Adrenal gland (tissue), 12 donors: ENCODE data around the gene TBC1D22A. TPM values are rescaled to one million over a fixed set of nuclear protein-coding genes. Genes with fewer than 3 reads are reported as not detected.

ENCODE experiments used
- DNase-seq, 7 donors: peaks; one replicate each; pipeline ENCODE4 v3.0.0-alpha.2; 2019 to 2020
- H3K27ac ChIP-seq, 5 donors: fragments of 200-600 bp; sonication (generic) in 4 of 5; 1 replicate in 3 of 5; 2 replicates in 2 of 5; pipeline versions ENCODE4 v1.5.1 to v1.8.0; 2016 to 2020; ENCODE audit warnings: mild to moderate bottlenecking in 1 of 5
- H3K27me3 ChIP-seq: fragments of 200-600 bp; 2 replicates; pipeline ENCODE4 v1.8.0; 2021
- H3K36me3 ChIP-seq, 2 donors: fragments of 200-600 bp; replicated peaks in 1 of 2; 1 replicate in 1 of 2; 2 replicates in 1 of 2; pipeline versions ENCODE4 v1.5.1 to v1.8.0; 2018 to 2022
- H3K4me1 ChIP-seq, 2 donors: fragments of 200-600 bp; replicated peaks in 1 of 2; 1 replicate in 1 of 2; 2 replicates in 1 of 2; pipeline versions ENCODE4 v1.5.1 to v1.8.0; 2018 to 2021
- H3K4me3 ChIP-seq, 4 donors: fragments of 200-600 bp; sonication (generic) in 3 of 4; one replicate each; pipeline ENCODE4 v1.5.1; 2016 to 2018
- H3K9me3 ChIP-seq, 3 donors: fragments of 200-600 bp; sonication (generic) in 1 of 3; replicated peaks in 1 of 3; 1 replicate in 2 of 3; 2 replicates in 1 of 3; pipeline versions ENCODE4 v1.5.1 to v1.8.0; 2016 to 2021
- CTCF ChIP-seq, 6 experiments: fragments of 450-650 bp in 4 of 6; fragments of 200-600 bp in 2 of 6; sonication (generic) in 1 of 6; IDR thresholded peaks; 1 replicate in 5 of 6; 2 replicates in 1 of 6; pipeline versions ENCODE4 v1.5.1 to v1.8.0; 2016 to 2021; ENCODE audit warnings: antibody characterized with exemption in 6 of 6, mild to moderate bottlenecking in 2 of 6, moderate library complexity in 1 of 6
- POLR2A ChIP-seq, 2 donors: fragments of 450-650 bp; IDR thresholded peaks; one replicate each; pipeline ENCODE4 v1.6.1; 2017; ENCODE audit warnings: antibody characterized with exemption in 2 of 2, mild to moderate bottlenecking in 2 of 2, moderate library complexity in 1 of 2
- WGBS, 4 donors: extraction: QIAGEN DNeasy Blood & Tissue Kit in 2 of 4; methylation state at CpG; one replicate each; pipeline versions ENCODE4 v1.1.5 to v1.1.7; 2013 to 2017; 5-methylcytosine and 5-hydroxymethylcytosine counted together
- intact Hi-C, 2 donors: fragments of 100-400 bp; cut with DNase I; formaldehyde crosslinking; loops; one replicate each; pipeline versions ENCODE4 v1.14.1 to v1.15.0; 2022 to 2023
- polyA plus RNA-seq, 3 donors: library from polyadenylated mRNA; stranded (reverse); fragments of 200-250 nt in 2 of 3; fragments of 350-450 nt in 1 of 3; fragmentation: Illumina TruSeq in 1 of 3; extraction: RNeasy Lipid Tissue Mini Kit (QIAGEN cat#74804) in 1 of 3; gene quantifications; one replicate each; pipeline ENCODE4 v1.2.3, GENCODE V29; 2013 to 2014
- total RNA-seq, 9 donors: library from RNA; depleted of rRNA in 4 of 9; stranded (reverse); fragments of >200 nt in 4 of 9; fragments of 120-200 nt in 1 of 9; fragmentation: NEBNext Ultra II Directional in 1 of 9; extraction: Animal tissue kit (Norgen Biotek cat#: 25700) in 1 of 9; gene quantifications; one replicate each; pipeline versions ENCODE4 v1.1.0 to v1.2.4, GENCODE V29; 2013 to 2023
- donor health status: healthy with polysubstance abuse.
- donor health status: Bipolar disorder and iron deficiency.
- donor health status: DM: yes; HTN: yes; CAD: no.
- donor health status: DM: no; HTN: no; CAD: no.
- donor health status: DM: no; HTN: no; CAD: no.
- donor health status: DM: yes; HTN: yes; CAD: no.

Gene TBC1D22A
- total and polyA plus RNA-seq, 12 donors, result 11.5 to 44.2 (median 28.1) TPM

- no peaks in the 10 kb centered on the region for H3K36me3 ChIP-seq
- TF ChIP-seq POLR2A (IDR thresholded peaks at IDR 0.05) (no peak), CTCF (IDR thresholded peaks at IDR 0.05) (no peak)
- H3K27me3 ChIP-seq, result no peaks in the 10 kb centered on the region
- H3K4me1 ChIP-seq, result no peaks in the 10 kb centered on the region
- peaks cover 0 to 16% (median 0%) of the 10 kb centered on the region in 3 donors for H3K9me3 ChIP-seq
- intact Hi-C loops, result no loop called here
- 86 to 88% (median 88%) methylated on average over 4 of the region's 4 CpGs for WGBS, 4 donors
- peak in 1 of 7 donors; percentile 13 for DNase-seq
- H3K27ac ChIP-seq, result no peak overlapping the region
- no peak overlapping the region for H3K4me3 ChIP-seq
Measured at GRCh38 chr22:46875089-46875488, 112.6 kb downstream of the TBC1D22A start.

- Histone ChIP-seq H3K36me3 (no peaks in the 10 kb centered on the region), H3K27me3 (no peaks in the 10 kb centered on the region), H3K4me1 (no peaks in the 10 kb centered on the region), H3K9me3 (peaks cover 0 to 8% (median 0%) of the 10 kb centered on the region in 3 donors), H3K27ac (no peak overlapping the region), H3K4me3 (no peak overlapping the region)
- intact Hi-C loops, result no loop called here
- TF ChIP-seq CTCF (IDR thresholded peaks at IDR 0.05), result no peak
- no peak for TF ChIP-seq POLR2A (IDR thresholded peaks at IDR 0.05)
- DNase-seq, result peak in 1 of 7 donors; percentile 41
- 79 to 90% (median 88%) methylated on average over 4 to 7 of the region's 7 CpGs for WGBS, 4 donors
Measured at GRCh38 chr22:46876357-46876934, 114.0 kb downstream of the TBC1D22A start.

DNA sequence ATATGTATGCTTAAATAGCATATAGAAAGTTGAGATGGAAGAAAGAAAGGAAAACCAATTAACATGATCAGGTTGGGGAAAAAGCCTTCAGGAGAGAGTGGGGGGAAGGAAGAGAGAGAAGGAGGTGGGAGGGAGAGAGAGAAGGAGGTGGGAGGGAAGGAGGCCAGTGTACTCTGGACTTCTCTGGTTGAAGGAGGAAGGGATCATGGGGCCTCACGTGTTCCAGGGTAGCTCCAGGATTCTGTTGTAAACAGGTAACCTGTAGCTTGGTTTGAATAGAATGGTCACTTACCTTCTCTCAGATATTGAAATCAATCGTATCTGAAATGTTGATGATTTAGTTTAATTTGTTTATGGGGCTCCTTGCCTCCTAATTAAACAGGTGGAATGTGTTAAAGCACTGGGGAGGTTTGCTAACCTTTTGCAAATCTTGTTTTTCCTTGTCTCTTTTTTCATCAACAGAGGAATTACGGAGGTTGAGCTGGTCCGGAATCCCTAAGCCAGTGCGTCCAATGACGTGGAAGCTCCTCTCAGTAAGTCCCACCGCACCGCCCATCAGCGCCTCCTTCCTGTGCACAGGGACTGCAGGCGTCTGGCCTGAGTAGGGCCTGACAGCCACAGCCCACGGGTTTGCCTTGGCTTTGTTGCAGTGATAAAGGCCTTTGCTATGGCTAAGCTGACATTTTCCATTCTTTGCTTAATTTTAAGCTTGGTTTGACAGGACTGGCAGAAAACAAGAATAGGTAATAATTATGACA is 115.9 kb downstream of the TBC1D22A start:
- Histone ChIP-seq H3K27ac (no peak overlapping the region), H3K27me3 (no peaks in the 10 kb centered on the region), H3K36me3 (no peaks in the 10 kb centered on the region), H3K4me3 (no peak overlapping the region), H3K4me1 (no peaks in the 10 kb centered on the region), H3K9me3 (no peaks in the 10 kb centered on the region)
- no peak for TF ChIP-seq CTCF (IDR thresholded peaks at IDR 0.05)
- no peak for TF ChIP-seq POLR2A (IDR thresholded peaks at IDR 0.05)
- WGBS, 4 donors, result 91 to 94% (median 93%) methylated on average over 11 of the region's 11 CpGs
- intact Hi-C loops, result no loop called here
- DNase-seq, result peak in 1 of 7 donors; percentile 18

- WGBS, 4 donors, result 59 to 83% (median 65%) methylated on average over 7 of the region's 7 CpGs
Measured at GRCh38 chr22:46879083-46879482, 116.6 kb downstream of the TBC1D22A start.

More at GRCh38 chr22:46879083-46879482, 116.6 kb downstream of the TBC1D22A start:
- Histone ChIP-seq H3K4me3 (no peak overlapping the region), H3K27ac (no peak overlapping the region), H3K27me3 (no peaks in the 10 kb centered on the region), H3K36me3 (no peaks in the 10 kb centered on the region), H3K9me3 (no peaks in the 10 kb centered on the region), H3K4me1 (no peaks in the 10 kb centered on the region)
- intact Hi-C loops, result no loop called here
- no peak for DNase-seq
- TF ChIP-seq POLR2A (IDR thresholded peaks at IDR 0.05) (no peak), CTCF (IDR thresholded peaks at IDR 0.05) (no peak)
